Stimulated activated CD8-positive, alpha-beta memory T cell treated with anti-CD3 and anti-CD28 coated beads, Interleukin-4, amount 100 ng/mL, for 1 hour (primary cell): Measurements from ENCODE around the gene LPCAT1.
"Not testable (repeated sequence)": the region's sequence is repeated elsewhere in the genome, so short reads cannot be mapped to it uniquely, and the experiment has no call there.

Experiments
- DNase-seq, 2 donors: peaks; one replicate each; pipeline ENCODE4 v3.0.0-alpha.2; 2020; ENCODE audit warnings: low read depth in 2 of 2, low spot score in 1 of 2

The LPCAT1 gene

GRCh38 chr5:1481266-1481958, 42.3 kb downstream of the LPCAT1 start:
- no peak for DNase-seq

GRCh38 chr5:1480806-1481205, 43.0 kb downstream of the LPCAT1 start:
- DNase-seq = no peak

GRCh38 chr5:1480217-1480616, 43.5 kb downstream of the LPCAT1 start:
- DNase-seq = no peak

GRCh38 chr5:1479581-1480188, 44.1 kb downstream of the LPCAT1 start:
- DNase-seq = no peak

- DNase-seq = no peak
Observed at GRCh38 chr5:1479066-1479465, 44.7 kb downstream of the LPCAT1 start.

GRCh38 chr5:1478271-1479035, 45.3 kb downstream of the LPCAT1 start:
- DNase-seq = no peak

- DNase-seq = no peak
Observed at GRCh38 chr5:1477341-1477740, 46.4 kb downstream of the LPCAT1 start.

- DNase-seq = no peak
Observed at GRCh38 chr5:1476967-1477310, 46.8 kb downstream of the LPCAT1 start.

GRCh38 chr5:1476181-1476966, 47.4 kb downstream of the LPCAT1 start:
- no peak for DNase-seq

- DNase-seq = not testable (repeated sequence)
Observed at GRCh38 chr5:1475544-1475900, 48.2 kb downstream of the LPCAT1 start.

GRCh38 chr5:1474866-1475543, 48.8 kb downstream of the LPCAT1 start:
- no peak for DNase-seq

- no peak for DNase-seq
Observed at GRCh38 chr5:1474183-1474839, 49.4 kb downstream of the LPCAT1 start.

- DNase-seq = no peak
Observed at GRCh38 chr5:1473746-1474145, 50.0 kb downstream of the LPCAT1 start.

GRCh38 chr5:1472964-1473628, 50.7 kb downstream of the LPCAT1 start:
- DNase-seq = no peak

GRCh38 chr5:1471997-1472963, 51.5 kb downstream of the LPCAT1 start:
- DNase-seq = no peak

GRCh38 chr5:1471240-1471853, 52.4 kb downstream of the LPCAT1 start:
- no peak for DNase-seq

- no peak for DNase-seq
Observed at GRCh38 chr5:1470762-1471211, 53.0 kb downstream of the LPCAT1 start.
